AG09309 (cell line): ENCODE data around the gene JARID2.

Experiments used
- DNase-seq: peaks from one replicate; pipeline ENCODE4 v3.0.0-alpha.2; 2010; ENCODE audit warnings: low read depth
- H3K4me3 ChIP-seq: 2 replicates; pipeline ENCODE4 v1.5.1; 2011; ENCODE audit warnings: mild to moderate bottlenecking, low read depth, low read length, moderate library complexity; ENCODE audit not compliant: control insufficient read depth
- CTCF ChIP-seq: IDR thresholded peaks from 2 replicates; pipeline ENCODE4 v1.5.1; 2011; ENCODE audit warnings: mild to moderate bottlenecking, low read depth, low read length, inconsistent platforms; ENCODE audit not compliant: insufficient read depth, control insufficient read depth; ENCODE audit errors: missing control alignments

The JARID2 gene

DNA sequence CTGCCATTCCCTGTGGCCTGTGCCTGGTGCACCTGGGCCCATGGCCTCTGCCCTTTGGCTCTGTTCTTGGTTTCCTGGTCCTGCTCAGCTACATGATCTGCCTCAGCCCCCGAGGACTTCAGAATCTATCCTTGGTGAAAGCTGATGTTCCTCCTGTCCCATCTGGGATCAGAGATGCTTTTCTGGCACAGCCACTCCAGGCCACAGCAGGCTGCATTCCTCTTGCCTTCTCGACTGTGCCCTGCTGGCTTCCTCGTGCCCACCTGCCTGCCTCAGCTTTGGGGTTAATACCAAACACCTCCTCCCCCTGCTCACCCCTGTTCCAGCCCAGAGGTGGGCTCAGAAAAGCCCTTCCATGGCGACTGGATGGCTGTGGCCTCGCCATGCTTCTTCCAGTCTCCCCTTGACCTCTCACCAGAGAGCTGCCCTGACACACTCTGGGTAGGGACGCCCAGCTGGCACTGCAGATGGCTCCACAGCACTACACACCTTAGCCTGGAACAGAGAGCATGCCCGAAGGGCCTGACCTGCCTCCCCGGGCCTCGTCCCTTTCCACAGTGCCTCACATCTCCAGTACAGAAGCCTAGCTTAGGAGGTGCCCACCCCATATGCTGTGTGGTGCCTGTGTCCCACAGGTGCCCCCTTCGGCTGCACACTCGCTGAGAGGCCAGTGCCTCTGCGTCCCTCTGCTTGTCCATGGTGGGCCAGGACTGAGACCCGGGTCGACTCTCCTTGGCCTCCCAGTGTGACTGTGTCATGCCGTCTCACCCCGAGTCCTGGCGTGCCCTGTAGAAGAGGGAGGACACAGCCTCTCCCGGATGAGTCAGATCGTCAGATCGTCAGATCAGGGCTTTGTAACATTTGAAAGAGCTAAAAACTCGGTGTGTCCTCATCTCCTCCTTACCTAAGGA, 268.2 kb downstream of the JARID2 start:
- no peak for DNase-seq
- TF ChIP-seq CTCF, result no peak
- no peak overlapping the region for H3K4me3 ChIP-seq

GRCh38 chr6:15515226-15515625, 269.4 kb downstream of the JARID2 start:
- DNase-seq, result no peak
- no peak overlapping the region for H3K4me3 ChIP-seq

GRCh38 chr6:15515660-15516375, 269.9 kb downstream of the JARID2 start:
- no peak for TF ChIP-seq CTCF
- H3K4me3 ChIP-seq, result no peak overlapping the region
- DNase-seq, result no peak

More at GRCh38 chr6:15515226-15515625, 269.4 kb downstream of the JARID2 start:
- TF ChIP-seq CTCF, result no peak

DNA sequence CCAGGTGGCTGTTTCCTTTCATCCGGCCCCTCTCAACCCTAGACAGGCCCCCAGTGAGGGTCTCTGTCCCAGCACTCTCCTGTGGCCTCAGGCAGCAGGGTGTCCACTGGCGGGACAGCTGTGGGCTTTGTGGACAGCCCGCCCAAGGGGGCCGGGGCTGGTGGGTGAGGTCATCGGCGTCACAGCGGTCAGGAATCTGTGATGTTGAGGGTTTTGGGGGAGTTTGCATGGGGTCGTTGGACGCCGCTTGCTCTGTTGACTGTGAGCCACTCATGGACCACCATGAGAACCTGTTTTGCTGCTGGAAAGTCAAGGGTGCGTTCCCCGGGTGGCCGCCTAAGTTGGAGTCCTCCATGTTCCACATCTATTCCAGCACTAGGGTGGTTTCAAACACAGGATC, 270.5 kb downstream of the JARID2 start:
- TF ChIP-seq CTCF, result no peak
- H3K4me3 ChIP-seq, result no peak overlapping the region
- DNase-seq, result no peak

DNA sequence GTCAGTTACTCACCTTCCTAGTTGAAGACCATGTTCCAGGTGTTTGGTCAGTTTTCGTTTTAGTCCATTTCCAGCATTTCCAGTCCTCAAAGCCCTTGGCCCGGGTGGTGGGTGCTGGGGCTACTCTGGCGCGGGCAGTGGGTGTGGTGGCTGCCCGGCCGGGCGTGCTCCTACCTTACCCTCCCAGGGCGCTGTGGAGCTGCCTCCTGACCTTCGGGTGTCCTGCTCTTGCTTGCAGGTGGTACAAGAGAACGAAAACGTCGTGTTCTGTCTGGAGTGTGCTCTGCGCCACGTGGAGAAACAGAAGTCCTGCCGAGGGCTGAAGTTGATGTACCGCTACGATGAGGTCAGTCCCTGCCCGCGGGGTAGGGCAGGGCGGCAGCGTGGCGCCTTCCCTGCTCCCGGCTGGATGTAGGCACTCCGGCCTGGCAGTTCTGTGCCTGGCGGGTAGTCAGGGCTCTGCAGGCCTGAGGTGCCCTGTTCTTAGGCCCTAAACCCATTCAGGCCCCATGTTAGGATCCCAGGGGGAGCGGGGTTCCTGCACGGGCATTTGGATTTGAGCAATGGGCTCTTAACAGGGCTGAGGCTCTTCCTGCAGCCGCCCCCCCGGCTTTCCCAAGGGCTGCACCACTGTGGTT, 271.2 kb downstream of the JARID2 start:
- no peak for TF ChIP-seq CTCF
- H3K4me3 ChIP-seq, result no peak overlapping the region
- DNase-seq, result no peak

DNA sequence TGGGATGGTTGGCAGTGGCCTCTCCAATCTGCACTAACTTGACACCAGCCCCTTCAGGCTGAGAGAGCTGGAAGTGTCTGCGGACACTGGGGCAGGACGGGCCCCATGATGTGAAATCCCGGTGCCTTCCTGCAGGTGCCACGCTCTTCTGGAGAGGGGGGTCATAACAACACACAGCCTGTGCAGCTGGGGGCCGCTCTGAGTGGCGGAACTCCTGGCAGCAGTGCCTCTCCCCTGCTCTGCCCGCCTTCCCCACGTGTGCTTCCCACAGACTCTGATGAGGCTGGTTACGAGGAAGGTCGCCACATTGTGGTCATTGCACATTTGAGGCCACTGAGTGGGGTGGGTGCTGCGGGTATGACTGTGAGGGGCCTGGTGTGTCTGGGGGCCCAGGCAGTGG, 271.7 kb downstream of the JARID2 start:
- no peak overlapping the region for H3K4me3 ChIP-seq
- DNase-seq, result no peak
- TF ChIP-seq CTCF, result no peak
